MM.1S (cell line): ENCODE data around the gene PTPRK.

ENCODE experiments used
- DNase-seq: peaks from one replicate; pipeline ENCODE4 v3.0.0-alpha.2; 2015
- H2AFZ ChIP-seq: fragments of 300-600 bp; sonication (generic); 2 replicates; pipeline ENCODE4 v1.6.0; 2016; ENCODE audit warnings: antibody characterized with exemption, low read length
- H3F3A ChIP-seq: fragments of 300-600 bp; sonication (generic); 2 replicates; pipeline ENCODE4 v1.6.1; 2016; ENCODE audit warnings: mild to moderate bottlenecking, antibody characterized with exemption, low read length, moderate library complexity, mixed read lengths; ENCODE audit not compliant: insufficient read depth
- H3K27ac ChIP-seq: fragments of 300-600 bp; sonication (generic); 2 replicates; pipeline ENCODE4 v1.5.1; 2016; ENCODE audit warnings: mild to moderate bottlenecking, low read length
- H3K27me3 ChIP-seq: fragments of 300-600 bp; sonication (generic); replicated peaks from 2 replicates; pipeline ENCODE4 v1.6.0; 2016; ENCODE audit warnings: low read length; ENCODE audit not compliant: insufficient read depth
- H3K36me3 ChIP-seq: fragments of 300-600 bp; sonication (generic); replicated peaks from 2 replicates; pipeline ENCODE4 v1.6.1; 2016; ENCODE audit warnings: mild to moderate bottlenecking, low read length, mixed read lengths; ENCODE audit not compliant: insufficient read depth
- H3K4me1 ChIP-seq: fragments of 300-600 bp; sonication (generic); 2 replicates; pipeline ENCODE4 v1.6.1; 2016; ENCODE audit warnings: low read length, mixed read lengths
- H3K4me2 ChIP-seq: fragments of 300-600 bp; sonication (generic); 2 replicates; pipeline ENCODE4 v1.6.0; 2016; ENCODE audit warnings: low read depth, low read length
- H3K4me3 ChIP-seq: fragments of 300-600 bp; sonication (generic); 2 replicates; pipeline ENCODE4 v1.5.1; 2016; ENCODE audit warnings: low read length, mixed read lengths
- H3K79me2 ChIP-seq: fragments of 300-600 bp; sonication (generic); 2 replicates; pipeline ENCODE4 v1.6.1; 2016; ENCODE audit warnings: mixed run types, low read length, mixed read lengths
- H3K9ac ChIP-seq: fragments of 300-600 bp; sonication (generic); 2 replicates; pipeline ENCODE4 v1.6.1; 2016; ENCODE audit warnings: low read length, mixed read lengths
- H3K9me2 ChIP-seq: fragments of 300-600 bp; sonication (generic); replicated peaks from 2 replicates; pipeline ENCODE4 v1.6.1; 2016; ENCODE audit warnings: mild to moderate bottlenecking, low read length, mixed read lengths; ENCODE audit not compliant: insufficient read depth
- H3K9me3 ChIP-seq: fragments of 300-600 bp; sonication (generic); replicated peaks from 2 replicates; pipeline ENCODE4 v1.6.1; 2016; ENCODE audit warnings: mild to moderate bottlenecking, low read length, mixed read lengths; ENCODE audit not compliant: insufficient read depth
- H4K20me1 ChIP-seq: fragments of 300-600 bp; sonication (generic); 2 replicates; pipeline ENCODE4 v1.6.1; 2016; ENCODE audit warnings: mild to moderate bottlenecking, low read length, moderate library complexity, mixed read lengths; ENCODE audit not compliant: insufficient read depth
- CTCF ChIP-seq: fragments of 300-600 bp; sonication (generic); IDR thresholded peaks from 2 replicates; pipeline ENCODE4 v1.5.1; 2016; ENCODE audit warnings: antibody characterized with exemption, low read length, mixed read lengths
- EZH2 ChIP-seq: fragments of 300-600 bp; sonication (generic); optimal IDR thresholded peaks from 2 replicates; pipeline ENCODE3; 2017; ENCODE audit warnings: low read depth, mild to moderate bottlenecking, antibody characterized with exemption, low read length, mixed read lengths
- EZH2phosphoT487 ChIP-seq: fragments of 300-600 bp; sonication (generic); IDR thresholded peaks from 2 replicates; pipeline ENCODE4 v1.6.1; 2018; ENCODE audit warnings: antibody characterized with exemption, low read length

Gene PTPRK

GRCh38 chr6:128057541-128057940 lies 462.9 kb downstream of the PTPRK start:
- H4K20me1 ChIP-seq, result no peaks in the 10 kb centered on the region
- no peak overlapping the region for H2AFZ ChIP-seq
- no peak overlapping the region for H3K4me2 ChIP-seq
- no peaks in the 10 kb centered on the region for H3F3A ChIP-seq
- H3K27me3 ChIP-seq, result no peaks in the 10 kb centered on the region
- H3K9me2 ChIP-seq, result no peaks in the 10 kb centered on the region
- H3K27ac ChIP-seq, result no peak overlapping the region
- DNase-seq, result no peak
- H3K79me2 ChIP-seq, result no peaks in the 10 kb centered on the region
- H3K36me3 ChIP-seq, result no peaks in the 10 kb centered on the region
- H3K9ac ChIP-seq, result no peak overlapping the region
- H3K9me3 ChIP-seq, result no peaks in the 10 kb centered on the region
- TF ChIP-seq EZH2phosphoT487 (no peak), CTCF (no peak), EZH2 (no peak)
- no peaks in the 10 kb centered on the region for H3K4me1 ChIP-seq
- no peak overlapping the region for H3K4me3 ChIP-seq

GRCh38 chr6:128053109-128053508 lies 467.3 kb downstream of the PTPRK start:
- no peak for TF ChIP-seq EZH2phosphoT487
- TF ChIP-seq CTCF, result no peak
- TF ChIP-seq EZH2, result no peak
- Histone ChIP-seq H3K27ac (no peak overlapping the region), H4K20me1 (no peaks in the 10 kb centered on the region), H3K27me3 (no peaks in the 10 kb centered on the region), H3K9me3 (no peaks in the 10 kb centered on the region), H2AFZ (no peak overlapping the region), H3F3A (no peaks in the 10 kb centered on the region), H3K9me2 (no peaks in the 10 kb centered on the region), H3K4me1 (no peaks in the 10 kb centered on the region), H3K4me3 (no peak overlapping the region), H3K9ac (no peak overlapping the region), H3K79me2 (no peaks in the 10 kb centered on the region), H3K4me2 (no peak overlapping the region), H3K36me3 (no peaks in the 10 kb centered on the region)
- no peak for DNase-seq

GRCh38 chr6:128047989-128048388 lies 472.4 kb downstream of the PTPRK start:
- Histone ChIP-seq H2AFZ (no peak overlapping the region), H3K9ac (no peak overlapping the region), H3K4me2 (no peak overlapping the region), H3K9me3 (no peaks in the 10 kb centered on the region), H3K27me3 (no peaks in the 10 kb centered on the region), H4K20me1 (no peaks in the 10 kb centered on the region), H3K9me2 (no peaks in the 10 kb centered on the region), H3K4me1 (no peaks in the 10 kb centered on the region), H3K79me2 (no peaks in the 10 kb centered on the region), H3K27ac (no peak overlapping the region), H3F3A (no peaks in the 10 kb centered on the region), H3K4me3 (no peak overlapping the region), H3K36me3 (no peaks in the 10 kb centered on the region)
- no peak for DNase-seq
- TF ChIP-seq EZH2, result no peak
- no peak for TF ChIP-seq CTCF
- no peak for TF ChIP-seq EZH2phosphoT487

DNA sequence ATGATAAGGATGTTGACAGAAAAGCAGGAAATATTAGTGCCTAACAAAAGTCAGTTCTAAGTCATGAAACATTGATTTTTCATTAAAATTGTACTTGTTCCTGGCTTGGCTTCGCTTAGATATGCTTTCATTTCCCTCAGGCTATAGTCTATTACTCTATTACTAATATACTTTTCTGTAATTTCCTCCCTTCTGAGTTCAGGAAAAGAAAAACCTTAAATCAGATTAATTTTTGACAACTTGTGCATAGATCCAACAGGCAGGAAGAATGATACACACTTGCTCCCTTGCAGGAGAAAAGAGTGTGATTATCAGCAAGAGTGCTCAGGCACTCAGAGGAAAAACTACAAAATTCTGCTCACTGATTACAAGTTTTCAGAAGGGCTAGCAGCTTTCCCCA lies 474.4 kb downstream of the PTPRK start:
- no peak overlapping the region for H3K9ac ChIP-seq
- H3K36me3 ChIP-seq, result no peaks in the 10 kb centered on the region
- TF ChIP-seq EZH2phosphoT487, result no peak
- TF ChIP-seq CTCF, result no peak
- no peak for TF ChIP-seq EZH2
- H3K4me1 ChIP-seq, result no peaks in the 10 kb centered on the region
- no peaks in the 10 kb centered on the region for H3K79me2 ChIP-seq
- DNase-seq, result no peak
- no peaks in the 10 kb centered on the region for H3K27me3 ChIP-seq
- no peak overlapping the region for H3K4me2 ChIP-seq
- no peaks in the 10 kb centered on the region for H3F3A ChIP-seq
- no peak overlapping the region for H2AFZ ChIP-seq
- H4K20me1 ChIP-seq, result no peaks in the 10 kb centered on the region
- H3K9me3 ChIP-seq, result no peaks in the 10 kb centered on the region
- no peak overlapping the region for H3K27ac ChIP-seq
- no peak overlapping the region for H3K4me3 ChIP-seq
- H3K9me2 ChIP-seq, result no peaks in the 10 kb centered on the region
